ENCODE measurements around the gene PRRT2.

The PRRT2 gene

DNA sequence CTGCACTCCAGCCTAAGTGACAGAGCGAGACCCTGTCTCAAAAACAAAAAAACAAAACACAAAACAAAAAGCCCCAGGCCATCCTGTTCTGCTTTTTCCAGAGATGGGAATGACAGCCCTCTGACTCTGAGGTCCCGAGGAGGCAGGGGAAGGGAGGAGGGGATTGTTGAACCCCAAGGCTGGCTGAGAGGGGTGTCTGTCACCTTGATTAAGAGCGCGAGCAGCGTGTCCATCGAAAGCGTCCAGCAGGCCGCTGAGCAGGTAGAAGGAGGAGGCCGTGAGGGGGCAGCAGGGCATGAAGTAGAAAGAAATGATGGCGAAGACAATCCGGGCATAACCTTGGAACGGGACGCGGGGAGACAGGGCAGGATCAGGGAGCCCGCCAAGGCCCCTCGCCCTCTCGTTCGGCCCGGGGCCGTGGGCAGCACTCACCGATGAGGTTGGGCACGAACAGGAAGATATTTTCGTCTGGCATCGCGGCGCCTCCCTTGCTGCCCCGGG, 50.4 kb downstream of the PRRT2 start:
- no peak for DNase-seq (ENCODE audit: low read depth)

DNA sequence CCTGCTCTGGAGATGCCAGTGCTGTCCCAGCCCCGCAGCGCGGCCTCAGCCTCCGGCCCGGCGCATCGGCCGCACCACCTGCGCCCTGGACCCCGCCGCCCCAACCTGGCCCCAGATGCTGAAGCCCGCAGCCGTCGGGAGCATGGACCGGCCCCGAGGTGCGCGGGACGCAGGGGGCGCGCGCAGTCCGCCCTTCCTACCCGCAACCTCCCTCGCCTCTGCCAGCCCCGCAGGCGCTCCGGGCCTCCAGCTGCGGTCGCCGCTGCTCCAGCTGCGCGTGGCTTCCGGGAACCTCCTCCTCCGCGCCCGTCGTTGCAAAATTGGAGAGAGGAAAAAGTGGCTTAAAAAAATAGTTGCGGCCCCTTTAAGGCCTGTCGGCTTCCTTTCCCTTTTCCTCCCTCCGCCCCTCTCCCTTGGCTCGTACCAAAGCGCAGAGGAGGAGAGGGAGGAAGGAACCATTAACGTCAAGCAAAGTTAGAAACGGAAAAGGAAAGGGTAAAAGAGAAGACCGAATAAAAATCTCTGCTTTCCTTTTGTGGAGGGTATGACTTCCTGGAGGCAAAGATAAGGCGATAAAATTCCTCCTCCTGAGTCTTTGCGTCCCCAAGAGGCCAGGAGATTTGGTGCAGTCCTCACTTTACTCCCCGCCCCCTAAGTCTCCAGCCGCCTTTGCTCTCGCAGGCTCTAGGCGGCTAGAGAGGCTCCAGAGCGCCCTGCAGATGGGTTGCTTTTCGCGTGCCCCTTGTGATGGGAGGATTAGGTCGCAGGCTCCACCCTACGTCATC, 51.1 kb downstream of the PRRT2 start, which contains the start of gene CDIPT:
Gene CDIPT (minus strand): TSS at position 343 of the 785 bp plus-strand sequence. CDS start 369 bp downstream, outside the sequence.
- peak; percentile 90 for DNase-seq (ENCODE audit: low read depth)

DNA sequence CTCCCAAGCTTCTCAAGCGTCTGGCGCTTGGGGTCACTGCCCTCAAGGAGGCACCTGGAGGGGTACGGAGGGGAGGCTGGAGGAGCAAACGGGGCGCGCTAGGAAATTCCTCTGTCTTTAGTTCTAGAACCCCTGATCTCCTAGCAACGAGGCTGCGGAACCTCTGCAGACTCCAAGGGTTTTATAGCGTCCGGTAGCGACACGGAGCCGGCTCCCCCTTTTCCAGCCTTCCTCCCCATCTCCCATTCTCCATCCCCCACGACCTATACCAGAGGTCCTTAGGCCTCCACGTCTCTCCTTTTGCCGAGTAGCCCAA, 51.6 kb downstream of the PRRT2 start:
- DNase-seq (ENCODE audit: low read depth): no peak

DNA sequence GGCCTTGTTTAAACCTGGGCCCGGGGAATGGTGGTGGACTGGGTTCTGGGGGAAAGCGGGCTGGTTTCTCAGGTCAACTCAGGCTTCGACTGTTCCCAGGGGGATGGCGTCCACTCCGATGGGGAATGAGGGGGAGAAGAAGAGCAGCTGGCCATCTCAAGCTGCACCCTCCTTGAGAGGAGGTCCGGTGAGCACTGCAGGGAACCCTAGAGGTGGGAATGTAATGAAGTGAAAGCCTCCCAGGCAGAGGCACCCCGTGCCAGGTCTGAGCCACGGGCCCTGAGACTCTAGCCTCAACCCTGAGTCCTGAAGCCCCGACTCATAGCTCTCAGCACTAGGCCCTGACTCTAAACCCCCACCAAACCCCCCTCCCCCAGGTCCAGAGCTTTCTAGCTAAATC, 52.2 kb downstream of the PRRT2 start:
- DNase-seq (ENCODE audit: low read depth): no peak
